Thyroid gland (tissue), 4 donors: ENCODE data around the gene SVEP1.

ENCODE experiments used
- CTCF ChIP-seq, 6 experiments: fragments of 200-600 bp in 3 of 6; fragments of 450-650 bp in 3 of 6; sonication (generic) in 3 of 6; IDR thresholded peaks; one replicate each; pipeline ENCODE4 v1.5.1; 2016 to 2019; ENCODE audit warnings: antibody characterized with exemption in 6 of 6, mild to moderate bottlenecking in 2 of 6, inconsistent platforms in 1 of 6, moderate library complexity in 1 of 6
- POLR2A ChIP-seq, 2 donors: fragments of 450-650 bp; IDR thresholded peaks; one replicate each; pipeline ENCODE4 v1.6.1; 2017; ENCODE audit warnings: antibody characterized with exemption in 2 of 2, mild to moderate bottlenecking in 2 of 2, moderate library complexity in 1 of 2

GRCh38 chr9:110583237-110583636 is 3.7 kb upstream of the SVEP1 start:
- TF ChIP-seq CTCF (IDR thresholded peaks at IDR 0.05) (no peak), POLR2A (IDR thresholded peaks at IDR 0.05) (no peak)
